GM12878 (cell line): Measurements from ENCODE around the gene CERK.

ENCODE experiments used
- FOXM1 ChIP-seq: IDR thresholded peaks from 2 replicates; pipeline ENCODE4 v1.6.1; 2012; ENCODE audit warnings: low read depth, mild to moderate bottlenecking, inconsistent platforms, low read length, moderate library complexity
- SP1 ChIP-seq: IDR thresholded peaks from one replicate; pipeline ENCODE4 v1.6.1; 2011; ENCODE audit warnings: low read depth, low read length
- YY1 ChIP-seq: IDR thresholded peaks from 2 replicates; pipeline ENCODE4 v1.6.1; 2011; ENCODE audit warnings: low read depth, mild to moderate bottlenecking, low read length

DNA sequence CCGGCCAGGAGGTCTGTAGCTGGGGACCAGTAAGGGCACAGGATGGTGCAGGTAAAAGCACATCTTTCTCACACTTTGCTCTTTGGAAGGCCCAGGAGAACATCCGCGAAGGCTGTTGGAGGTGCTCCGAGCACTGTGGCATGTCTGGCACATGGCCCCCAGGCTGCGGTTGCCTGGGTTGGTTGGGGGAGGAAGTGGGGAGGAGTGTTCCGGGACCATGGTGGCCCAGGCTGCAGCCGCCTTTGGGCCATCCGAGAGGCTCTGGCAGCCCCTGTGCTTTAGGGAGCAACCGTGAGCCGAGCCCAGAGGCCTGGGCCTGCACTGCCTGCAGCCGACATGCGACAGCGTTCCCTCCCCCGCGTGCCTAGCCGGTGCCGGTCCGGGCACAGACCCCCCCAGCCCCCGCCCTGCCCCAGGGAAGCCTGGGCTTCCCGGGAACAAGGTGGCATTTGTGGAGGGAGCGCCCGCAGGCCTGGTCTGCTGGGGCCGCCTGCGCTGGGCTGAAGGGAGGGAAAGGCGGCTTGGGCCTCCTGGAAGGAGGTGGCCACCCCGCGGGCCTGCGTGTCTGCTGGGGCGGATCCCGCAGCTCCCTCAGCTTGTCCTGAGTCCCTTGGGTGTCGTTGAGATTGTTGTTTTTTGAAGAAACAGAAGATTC, 59.9 kb downstream of the CERK start:
- TF ChIP-seq YY1: no peak
- no peak for TF ChIP-seq SP1
- no peak for TF ChIP-seq FOXM1
